ENCODE measurements around the gene ALOX12B. TPM values are rescaled to one million over a fixed set of nuclear protein-coding genes. Genes with fewer than 3 reads are reported as not detected.

ALOX12B gene
- total and polyA plus RNA-seq, 2 experiments from 2014 or later = 0.16 to 1.4 TPM

- no peak overlapping the region for H2AFZ ChIP-seq
- DNase-seq (ENCODE audit: low spot score) (no peak), ATAC-seq (no peak)
- no peak overlapping the region for H3K4me3 Mint-ChIP-seq
- H3K4me2 ChIP-seq = no peak overlapping the region
- H3K9me2 ChIP-seq (ENCODE audit: insufficient read depth) = no peaks in the 10 kb centered on the region
- TF ChIP-seq REST (IDR thresholded peaks at IDR 0.05; ENCODE audit: unreplicated experiment) (no peak), EZH2 (IDR thresholded peaks at IDR 0.05; ENCODE audit: low read depth, unreplicated experiment) (no peak), ZNF331 (CRISPR knock-in tag; IDR thresholded peaks at IDR 0.05; ENCODE audit: low read depth) (no peak), CREB1 (CRISPR knock-in tag; IDR thresholded peaks at IDR 0.05; ENCODE audit: low read depth) (no peak), JUNB (IDR thresholded peaks at IDR 0.05; ENCODE audit: unreplicated experiment) (no peak), STAT1 (IDR thresholded peaks at IDR 0.05; ENCODE audit: unreplicated experiment) (no peak)
- TF ChIP-seq, protein P1, sequence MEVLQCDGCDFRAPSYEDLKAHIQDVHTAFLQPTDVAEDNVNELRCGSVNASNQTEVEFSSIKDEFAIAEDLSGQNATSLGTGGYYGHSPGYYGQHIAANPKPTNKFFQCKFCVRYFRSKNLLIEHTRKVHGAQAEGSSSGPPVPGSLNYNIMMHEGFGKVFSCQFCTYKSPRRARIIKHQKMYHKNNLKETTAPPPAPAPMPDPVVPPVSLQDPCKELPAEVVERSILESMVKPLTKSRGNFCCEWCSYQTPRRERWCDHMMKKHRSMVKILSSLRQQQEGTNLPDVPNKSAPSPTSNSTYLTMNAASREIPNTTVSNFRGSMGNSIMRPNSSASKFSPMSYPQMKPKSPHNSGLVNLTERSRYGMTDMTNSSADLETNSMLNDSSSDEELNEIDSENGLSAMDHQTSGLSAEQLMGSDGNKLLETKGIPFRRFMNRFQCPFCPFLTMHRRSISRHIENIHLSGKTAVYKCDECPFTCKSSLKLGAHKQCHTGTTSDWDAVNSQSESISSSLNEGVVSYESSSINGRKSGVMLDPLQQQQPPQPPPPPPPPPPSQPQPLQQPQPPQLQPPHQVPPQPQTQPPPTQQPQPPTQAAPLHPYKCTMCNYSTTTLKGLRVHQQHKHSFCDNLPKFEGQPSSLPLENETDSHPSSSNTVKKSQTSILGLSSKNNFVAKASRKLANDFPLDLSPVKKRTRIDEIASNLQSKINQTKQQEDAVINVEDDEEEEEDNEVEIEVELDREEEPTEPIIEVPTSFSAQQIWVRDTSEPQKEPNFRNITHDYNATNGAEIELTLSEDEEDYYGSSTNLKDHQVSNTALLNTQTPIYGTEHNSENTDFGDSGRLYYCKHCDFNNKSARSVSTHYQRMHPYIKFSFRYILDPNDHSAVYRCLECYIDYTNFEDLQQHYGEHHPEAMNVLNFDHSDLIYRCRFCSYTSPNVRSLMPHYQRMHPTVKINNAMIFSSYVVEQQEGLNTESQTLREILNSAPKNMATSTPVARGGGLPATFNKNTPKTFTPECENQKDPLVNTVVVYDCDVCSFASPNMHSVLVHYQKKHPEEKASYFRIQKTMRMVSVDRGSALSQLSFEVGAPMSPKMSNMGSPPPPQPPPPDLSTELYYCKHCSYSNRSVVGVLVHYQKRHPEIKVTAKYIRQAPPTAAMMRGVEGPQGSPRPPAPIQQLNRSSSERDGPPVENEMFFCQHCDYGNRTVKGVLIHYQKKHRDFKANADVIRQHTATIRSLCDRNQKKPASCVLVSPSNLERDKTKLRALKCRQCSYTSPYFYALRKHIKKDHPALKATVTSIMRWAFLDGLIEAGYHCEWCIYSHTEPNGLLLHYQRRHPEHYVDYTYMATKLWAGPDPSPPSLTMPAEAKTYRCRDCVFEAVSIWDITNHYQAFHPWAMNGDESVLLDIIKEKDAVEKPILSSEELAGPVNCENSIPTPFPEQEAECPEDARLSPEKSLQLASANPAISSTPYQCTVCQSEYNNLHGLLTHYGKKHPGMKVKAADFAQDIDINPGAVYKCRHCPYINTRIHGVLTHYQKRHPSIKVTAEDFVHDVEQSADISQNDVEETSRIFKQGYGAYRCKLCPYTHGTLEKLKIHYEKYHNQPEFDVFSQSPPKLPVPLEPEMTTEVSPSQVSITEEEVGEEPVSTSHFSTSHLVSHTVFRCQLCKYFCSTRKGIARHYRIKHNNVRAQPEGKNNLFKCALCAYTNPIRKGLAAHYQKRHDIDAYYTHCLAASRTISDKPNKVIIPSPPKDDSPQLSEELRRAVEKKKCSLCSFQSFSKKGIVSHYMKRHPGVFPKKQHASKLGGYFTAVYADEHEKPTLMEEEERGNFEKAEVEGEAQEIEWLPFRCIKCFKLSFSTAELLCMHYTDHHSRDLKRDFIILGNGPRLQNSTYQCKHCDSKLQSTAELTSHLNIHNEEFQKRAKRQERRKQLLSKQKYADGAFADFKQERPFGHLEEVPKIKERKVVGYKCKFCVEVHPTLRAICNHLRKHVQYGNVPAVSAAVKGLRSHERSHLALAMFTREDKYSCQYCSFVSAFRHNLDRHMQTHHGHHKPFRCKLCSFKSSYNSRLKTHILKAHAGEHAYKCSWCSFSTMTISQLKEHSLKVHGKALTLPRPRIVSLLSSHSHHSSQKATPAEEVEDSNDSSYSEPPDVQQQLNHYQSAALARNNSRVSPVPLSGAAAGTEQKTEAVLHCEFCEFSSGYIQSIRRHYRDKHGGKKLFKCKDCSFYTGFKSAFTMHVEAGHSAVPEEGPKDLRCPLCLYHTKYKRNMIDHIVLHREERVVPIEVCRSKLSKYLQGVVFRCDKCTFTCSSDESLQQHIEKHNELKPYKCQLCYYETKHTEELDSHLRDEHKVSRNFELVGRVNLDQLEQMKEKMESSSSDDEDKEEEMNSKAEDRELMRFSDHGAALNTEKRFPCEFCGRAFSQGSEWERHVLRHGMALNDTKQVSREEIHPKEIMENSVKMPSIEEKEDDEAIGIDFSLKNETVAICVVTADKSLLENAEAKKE (CRISPR knock-in tag; IDR thresholded peaks at IDR 0.05) = no peak
- H3K9me3 Mint-ChIP-seq = no peaks in the 10 kb centered on the region
- peaks cover 99% of the 10 kb centered on the region for H3K27me3 ChIP-seq (ENCODE audit: insufficient read depth)
- H3K27ac Mint-ChIP-seq = no peak overlapping the region
- no peak overlapping the region for H3K27ac ChIP-seq (ENCODE audit: low read depth)
- H3K4me3 ChIP-seq = no peak overlapping the region
- no peaks in the 10 kb centered on the region for H3F3A ChIP-seq (replicated peaks; ENCODE audit: low read depth)
- H3K36me3 Mint-ChIP-seq (ENCODE audit: low read depth) = no peaks in the 10 kb centered on the region; the same call in 2 of the 3 replicates
- H3K4me1 Mint-ChIP-seq = peaks cover 18% of the 10 kb centered on the region
- H3K79me2 ChIP-seq (replicated peaks; ENCODE audit: insufficient read depth) = no peaks in the 10 kb centered on the region
- peaks cover 87% of the 10 kb centered on the region for H3K27me3 Mint-ChIP-seq (ENCODE audit: insufficient read depth, low read depth, poor library complexity)
- H3K36me3 ChIP-seq (ENCODE audit: insufficient read depth) = no peaks in the 10 kb centered on the region
- no peaks in the 10 kb centered on the region for H4K20me1 ChIP-seq (replicated peaks; ENCODE audit: insufficient read depth)
- H3K4me1 ChIP-seq (ENCODE audit: insufficient read depth) = peaks cover 8% of the 10 kb centered on the region; the same call in 1 of the 2 replicates
Measured at GRCh38 chr17:8071496-8071895, 16.0 kb downstream of the ALOX12B start.

Data from GM23338 (cell line).